GM12891 (cell line): ENCODE measurements around the gene SPAG16.

ENCODE experiments used
- DNase-seq: peaks from one replicate; pipeline ENCODE4 v3.0.0; 2011; ENCODE audit warnings: low spot score; ENCODE audit not compliant: insufficient read length
- FAIRE-seq: peaks from 2 replicates; lab custom pipeline; 2011; peaks lifted over from hg19 to GRCh38; lab: Jason Lieb, UNC
- PAX5 ChIP-seq: IDR thresholded peaks from 2 replicates; pipeline ENCODE4 v1.6.1; 2011; ENCODE audit warnings: low read length, moderate library complexity, mild to moderate bottlenecking; ENCODE audit not compliant: insufficient read depth, severe bottlenecking
- POLR2A ChIP-seq: IDR thresholded peaks from 2 replicates; pipeline ENCODE4 v1.6.1; 2011; ENCODE audit warnings: low read depth, low read length, control low read depth
- POLR2AphosphoS5 ChIP-seq: IDR thresholded peaks from 2 replicates; pipeline ENCODE4 v1.6.1; 2011; ENCODE audit warnings: low read depth, low read length, control low read depth
- POU2F2 ChIP-seq: IDR thresholded peaks from 2 replicates; pipeline ENCODE4 v1.6.1; 2011; ENCODE audit warnings: low read depth, mild to moderate bottlenecking, control low read depth, low read length, moderate library complexity
- SPI1 ChIP-seq: IDR thresholded peaks from 2 replicates; pipeline ENCODE4 v1.6.1; 2011; ENCODE audit warnings: low read depth, low read length, control low read depth
- TAF1 ChIP-seq: IDR thresholded peaks from 2 replicates; pipeline ENCODE4 v1.6.1; 2011; ENCODE audit warnings: low read depth, low read length, control low read depth

SPAG16 gene

GRCh38 chr2:214075456-214075855, 791.2 kb downstream of the SPAG16 start:
- FAIRE-seq, result no peak
- no peak for TF ChIP-seq SPI1
- no peak for TF ChIP-seq POLR2AphosphoS5
- TF ChIP-seq PAX5, result no peak
- TF ChIP-seq POLR2A, result no peak
- no peak for TF ChIP-seq POU2F2
- TF ChIP-seq TAF1, result no peak
- no peak for DNase-seq

GRCh38 chr2:214076527-214076926, 792.3 kb downstream of the SPAG16 start:
- FAIRE-seq, result no peak
- no peak for TF ChIP-seq POU2F2
- DNase-seq, result no peak

GRCh38 chr2:214077727-214078126, 793.5 kb downstream of the SPAG16 start:
- FAIRE-seq, result no peak
- TF ChIP-seq POLR2AphosphoS5 (no peak), PAX5 (no peak), TAF1 (no peak), SPI1 (no peak), POLR2A (no peak), POU2F2 (no peak)
- DNase-seq, result no peak

- TF ChIP-seq POU2F2 (no peak), POLR2A (no peak), TAF1 (no peak), SPI1 (no peak)
- DNase-seq (no peak), FAIRE-seq (no peak)
These were observed 794.8 kb downstream of the SPAG16 start for GRCh38 chr2:214079032-214079431.

GRCh38 chr2:214088536-214088935, 804.3 kb downstream of the SPAG16 start:
- TF ChIP-seq TAF1 (no peak), PAX5 (no peak), POLR2A (no peak), POU2F2 (no peak), SPI1 (no peak), POLR2AphosphoS5 (no peak)
- FAIRE-seq (no peak), DNase-seq (no peak)

- TF ChIP-seq POLR2A (no peak), PAX5 (no peak), SPI1 (no peak), TAF1 (no peak), POLR2AphosphoS5 (no peak), POU2F2 (no peak)
- FAIRE-seq (no peak), DNase-seq (no peak)
These were observed 812.0 kb downstream of the SPAG16 start for GRCh38 chr2:214096208-214096715.

- TF ChIP-seq PAX5 (no peak), POLR2A (no peak), SPI1 (no peak)
- no peak for FAIRE-seq
- DNase-seq, result no peak
These were observed 814.5 kb downstream of the SPAG16 start for GRCh38 chr2:214098811-214099210.

GRCh38 chr2:214100488-214100887, 816.2 kb downstream of the SPAG16 start:
- DNase-seq (no peak), FAIRE-seq (no peak)
- TF ChIP-seq POU2F2 (no peak), SPI1 (no peak), POLR2AphosphoS5 (no peak), TAF1 (no peak), PAX5 (no peak), POLR2A (no peak)

GRCh38 chr2:214103276-214104001, 819.2 kb downstream of the SPAG16 start:
- TF ChIP-seq SPI1 (no peak), POLR2A (no peak), POU2F2 (no peak), PAX5 (no peak), POLR2AphosphoS5 (no peak), TAF1 (no peak)
- FAIRE-seq, result no peak
- no peak for DNase-seq

- FAIRE-seq (no peak), DNase-seq (no peak)
- TF ChIP-seq POLR2AphosphoS5 (no peak), SPI1 (no peak), PAX5 (no peak), TAF1 (no peak), POU2F2 (no peak), POLR2A (no peak)
These were observed 820.0 kb downstream of the SPAG16 start for GRCh38 chr2:214104219-214104618.
